Measurements from ENCODE around the gene TTC34. TPM values are rescaled to one million over a fixed set of nuclear protein-coding genes. Genes with fewer than 3 reads are reported as not detected.
A peak's percentile ranks its signal among the peaks of the same experiment; 100 is the strongest.
"Not testable (repeated sequence)": the region's sequence is repeated elsewhere in the genome, so short reads cannot be mapped to it uniquely, and the experiment has no call there.

The TTC34 gene
- polyA plus RNA-seq, 3 donors = 0.03 to 1.00 TPM; not detected in 1

DNA sequence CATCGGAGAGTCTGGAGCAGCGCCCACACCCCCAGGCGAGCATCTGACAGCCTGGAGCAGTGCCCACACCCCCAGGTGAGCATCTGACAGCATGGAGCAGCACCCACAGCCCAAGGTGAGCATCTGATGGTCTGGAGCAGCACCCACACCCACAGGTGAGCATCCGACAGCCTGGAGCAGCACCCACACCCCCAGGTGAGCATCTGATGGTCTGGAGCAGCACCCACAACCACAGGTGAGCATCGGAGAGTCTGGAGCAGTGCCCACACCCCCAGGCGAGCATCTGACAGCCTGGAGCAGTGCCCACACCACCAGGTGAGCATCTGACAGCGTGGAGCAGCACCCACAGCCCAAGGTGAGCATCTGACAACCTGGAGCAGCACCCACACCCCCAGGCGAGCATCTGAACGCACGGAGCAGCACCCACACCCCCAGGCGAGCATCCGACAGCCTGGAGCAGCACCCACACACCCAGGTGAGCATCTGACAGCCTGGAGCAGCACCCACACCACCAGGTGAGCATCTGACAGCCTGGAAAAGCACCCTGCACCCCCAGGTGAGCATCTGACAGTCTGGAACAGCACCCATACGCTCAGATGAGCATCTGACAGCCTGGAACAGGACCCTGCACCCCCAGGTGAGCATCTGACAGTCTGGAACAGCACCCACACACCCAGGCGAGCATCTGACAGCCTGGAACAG lies 147.6 kb downstream of the TTC34 start:
- H3K27me3 Mint-ChIP-seq (ENCODE audit: low read depth in 3 of 3); intact Hi-C loops (cut with micrococcal nuclease); H3K36me3 ChIP-seq (replicated peaks in 1 of 2; ENCODE audit: control insufficient read depth in 1 of 2, insufficient read depth in 2 of 2, low read length in 2 of 2); H3K27me3 ChIP-seq (ENCODE audit: control insufficient read depth in 2 of 2, insufficient read depth in 2 of 2, low read length in 2 of 2); H3K4me2 ChIP-seq (replicated peaks; ENCODE audit: extremely low read depth, low read length, poor library complexity, severe bottlenecking); DNase-seq; H3K4me1 ChIP-seq (ENCODE audit: control insufficient read depth in 1 of 2, insufficient read depth in 2 of 2, low read length in 2 of 2); H3K4me3 ChIP-seq (replicated peaks in 1 of 3; ENCODE audit: low read depth in 2 of 3, low read length in 3 of 3); H4K20me1 ChIP-seq (ENCODE audit: insufficient read depth, low read length); H3K27ac ChIP-seq (ENCODE audit: low read depth in 1 of 2, low read length in 2 of 2); H3K4me3 Mint-ChIP-seq; H2AFZ ChIP-seq (ENCODE audit: insufficient read depth, low read depth, low read length, poor library complexity, severe bottlenecking); H3K4me1 Mint-ChIP-seq; H3K79me2 ChIP-seq (ENCODE audit: insufficient read depth, low read length); H3K36me3 Mint-ChIP-seq; H3K9ac ChIP-seq (ENCODE audit: insufficient read depth, low read length, poor library complexity, severe bottlenecking): not testable (repeated sequence)
- H3K9me3 ChIP-seq (replicated peaks in 1 of 2; ENCODE audit: control insufficient read depth in 1 of 2, insufficient read depth in 1 of 2, low read length in 2 of 2) = peaks cover 5 to 15% of the 10 kb centered on the region in 2 donors
- H3K9me3 Mint-ChIP-seq = peaks cover 2 to 28% (median 6%) of the 10 kb centered on the region in 7 donors
- peak overlapping the region in 1 of 7 donors; percentile 2 for H3K27ac Mint-ChIP-seq
- 35% methylated on average over 14 of the region's 14 CpGs for WGBS (ENCODE audit: insufficient coverage)

DNA sequence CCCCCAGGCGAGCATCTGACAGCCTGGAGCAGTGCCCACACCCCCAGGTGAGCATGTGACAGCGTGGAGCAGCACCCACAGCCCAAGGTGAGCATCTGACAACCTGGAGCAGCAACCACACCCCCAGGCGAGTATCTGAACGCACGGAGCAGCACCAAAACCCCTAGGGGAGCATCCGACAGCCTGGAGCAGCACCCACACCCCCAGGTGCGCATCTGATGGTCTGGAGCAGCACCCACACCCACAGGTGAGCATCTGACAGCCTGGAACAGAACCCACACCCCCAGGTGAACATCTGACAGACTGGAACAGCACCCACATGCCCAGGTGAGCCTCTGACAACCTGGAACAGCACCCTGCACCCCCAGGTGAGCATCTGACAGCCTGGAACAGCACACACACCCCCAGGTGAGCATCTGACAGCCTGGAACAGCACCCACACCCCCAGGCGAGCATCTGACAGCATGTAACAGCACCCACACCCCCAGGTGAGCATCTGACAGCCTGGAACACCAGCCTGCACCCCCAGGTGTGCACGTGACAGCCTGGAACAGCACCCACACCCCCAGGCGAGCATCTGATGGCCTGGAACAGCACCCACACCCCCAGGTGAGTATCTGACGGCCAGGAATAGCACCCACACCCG lies 148.4 kb downstream of the TTC34 start:
- H3K4me3 Mint-ChIP-seq; DNase-seq; H3K4me1 ChIP-seq (ENCODE audit: control insufficient read depth in 1 of 2, insufficient read depth in 2 of 2, low read length in 2 of 2); H4K20me1 ChIP-seq (ENCODE audit: insufficient read depth, low read length); H3K4me1 Mint-ChIP-seq; intact Hi-C loops (cut with micrococcal nuclease); H3K4me2 ChIP-seq (replicated peaks; ENCODE audit: extremely low read depth, low read length, poor library complexity, severe bottlenecking); H3K4me3 ChIP-seq (replicated peaks in 1 of 3; ENCODE audit: low read depth in 2 of 3, low read length in 3 of 3); H3K27me3 ChIP-seq (ENCODE audit: control insufficient read depth in 2 of 2, insufficient read depth in 2 of 2, low read length in 2 of 2); H3K79me2 ChIP-seq (ENCODE audit: insufficient read depth, low read length); H3K36me3 ChIP-seq (replicated peaks in 1 of 2; ENCODE audit: control insufficient read depth in 1 of 2, insufficient read depth in 2 of 2, low read length in 2 of 2); H3K27ac Mint-ChIP-seq; H3K27me3 Mint-ChIP-seq (ENCODE audit: low read depth in 3 of 3); H3K9ac ChIP-seq (ENCODE audit: insufficient read depth, low read length, poor library complexity, severe bottlenecking); H2AFZ ChIP-seq (ENCODE audit: insufficient read depth, low read depth, low read length, poor library complexity, severe bottlenecking); H3K36me3 Mint-ChIP-seq; H3K27ac ChIP-seq (ENCODE audit: low read depth in 1 of 2, low read length in 2 of 2): not testable (repeated sequence)
- peaks cover 8 to 36% (median 13%) of the 10 kb centered on the region in 7 donors for H3K9me3 Mint-ChIP-seq
- peaks cover 12 to 24% of the 10 kb centered on the region in 2 donors for H3K9me3 ChIP-seq (replicated peaks in 1 of 2; ENCODE audit: control insufficient read depth in 1 of 2, insufficient read depth in 1 of 2, low read length in 2 of 2)
- WGBS (ENCODE audit: insufficient coverage) = 30% methylated on average over 12 of the region's 12 CpGs

DNA sequence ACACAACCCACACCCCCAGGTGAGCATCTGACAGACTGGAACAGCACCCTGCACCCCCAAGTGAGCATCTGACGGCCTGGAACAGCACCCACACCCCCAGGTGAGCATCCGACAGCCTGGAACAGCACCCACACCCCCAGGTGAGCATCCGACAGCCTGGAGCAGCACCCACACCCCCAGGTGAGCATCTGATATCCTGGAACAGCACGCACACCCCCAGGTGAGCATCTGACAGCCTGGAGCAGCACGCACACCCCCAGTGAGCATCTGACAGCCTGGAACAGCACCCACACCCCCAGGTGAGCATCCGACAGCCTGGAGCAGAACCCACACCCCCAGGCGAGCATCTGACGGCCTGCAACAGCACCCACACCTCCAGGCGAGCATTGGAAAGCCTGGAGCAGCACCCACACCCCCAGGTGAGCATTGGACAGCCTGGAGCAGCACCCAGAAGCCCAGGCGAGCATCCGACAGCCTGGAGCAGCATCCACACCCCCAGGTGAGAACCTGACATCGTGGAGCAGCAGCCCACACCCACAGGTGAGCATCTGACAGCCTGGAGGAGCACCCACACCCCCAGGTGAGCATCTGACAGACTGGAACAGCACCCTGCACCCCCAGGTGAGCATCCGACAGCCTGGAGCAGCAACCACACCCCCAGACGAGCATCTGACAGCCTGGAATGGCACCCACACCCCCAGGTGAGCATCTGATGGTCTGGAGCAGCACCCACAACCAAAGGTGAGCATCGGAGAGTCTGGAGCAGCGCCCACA lies 149.2 kb downstream of the TTC34 start:
- H3K4me1 Mint-ChIP-seq; H3K27ac ChIP-seq (ENCODE audit: low read depth in 1 of 2, low read length in 2 of 2); H3K27ac Mint-ChIP-seq; H3K27me3 ChIP-seq (ENCODE audit: control insufficient read depth in 2 of 2, insufficient read depth in 2 of 2, low read length in 2 of 2); H4K20me1 ChIP-seq (ENCODE audit: insufficient read depth, low read length); H3K36me3 ChIP-seq (replicated peaks in 1 of 2; ENCODE audit: control insufficient read depth in 1 of 2, insufficient read depth in 2 of 2, low read length in 2 of 2); intact Hi-C loops (cut with micrococcal nuclease); H3K9ac ChIP-seq (ENCODE audit: insufficient read depth, low read length, poor library complexity, severe bottlenecking); H3K79me2 ChIP-seq (ENCODE audit: insufficient read depth, low read length); H3K27me3 Mint-ChIP-seq (ENCODE audit: low read depth in 3 of 3); DNase-seq; H3K4me3 ChIP-seq (replicated peaks in 1 of 3; ENCODE audit: low read depth in 2 of 3, low read length in 3 of 3); H3K36me3 Mint-ChIP-seq; H3K4me1 ChIP-seq (ENCODE audit: control insufficient read depth in 1 of 2, insufficient read depth in 2 of 2, low read length in 2 of 2); H2AFZ ChIP-seq (ENCODE audit: insufficient read depth, low read depth, low read length, poor library complexity, severe bottlenecking); H3K4me2 ChIP-seq (replicated peaks; ENCODE audit: extremely low read depth, low read length, poor library complexity, severe bottlenecking); H3K4me3 Mint-ChIP-seq: not testable (repeated sequence)
- peaks cover 19 to 30% of the 10 kb centered on the region in 2 donors for H3K9me3 ChIP-seq (replicated peaks in 1 of 2; ENCODE audit: control insufficient read depth in 1 of 2, insufficient read depth in 1 of 2, low read length in 2 of 2)
- 30% methylated on average over 16 of the region's 16 CpGs for WGBS (ENCODE audit: insufficient coverage)
- H3K9me3 Mint-ChIP-seq = peaks cover 13 to 43% (median 20%) of the 10 kb centered on the region in 7 donors
